Breast epithelium (tissue), 3 donors: Measurements from ENCODE around the gene LITAFD.

Experiments
- POLR2A ChIP-seq: fragments of 450-650 bp; IDR thresholded peaks from one replicate; pipeline ENCODE4 v1.6.1; 2016; ENCODE audit warnings: antibody characterized with exemption, mild to moderate bottlenecking, moderate library complexity
- TF ChIP-seq, protein P1 (sequence below), 3 donors: fragments of 450-650 bp; IDR thresholded peaks; one replicate each; pipeline ENCODE4 v1.5.1; 2016 to 2017; ENCODE audit warnings: antibody characterized with exemption in 3 of 3, mild to moderate bottlenecking in 3 of 3, moderate library complexity in 3 of 3

DNA sequence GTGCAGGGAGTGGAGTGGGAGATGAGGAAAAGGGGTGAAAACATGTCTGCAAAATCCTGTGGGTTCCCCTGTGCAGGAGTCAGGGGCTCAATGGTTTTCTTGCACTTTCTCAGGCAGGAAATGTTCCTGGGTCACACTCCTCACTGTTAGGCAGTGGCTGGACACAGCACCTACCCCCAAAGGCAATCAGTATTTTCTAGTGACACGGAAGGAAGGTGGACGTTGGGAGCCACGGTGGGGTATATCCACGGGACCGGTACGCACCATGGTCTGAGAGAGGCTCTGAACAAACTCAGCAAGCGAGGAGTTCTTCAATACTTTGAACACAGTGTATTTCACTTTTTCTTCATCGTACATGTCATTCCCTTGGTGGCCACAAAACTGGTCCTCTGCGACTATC, 20.9 kb downstream of the LITAFD start:
- TF ChIP-seq, protein P1, sequence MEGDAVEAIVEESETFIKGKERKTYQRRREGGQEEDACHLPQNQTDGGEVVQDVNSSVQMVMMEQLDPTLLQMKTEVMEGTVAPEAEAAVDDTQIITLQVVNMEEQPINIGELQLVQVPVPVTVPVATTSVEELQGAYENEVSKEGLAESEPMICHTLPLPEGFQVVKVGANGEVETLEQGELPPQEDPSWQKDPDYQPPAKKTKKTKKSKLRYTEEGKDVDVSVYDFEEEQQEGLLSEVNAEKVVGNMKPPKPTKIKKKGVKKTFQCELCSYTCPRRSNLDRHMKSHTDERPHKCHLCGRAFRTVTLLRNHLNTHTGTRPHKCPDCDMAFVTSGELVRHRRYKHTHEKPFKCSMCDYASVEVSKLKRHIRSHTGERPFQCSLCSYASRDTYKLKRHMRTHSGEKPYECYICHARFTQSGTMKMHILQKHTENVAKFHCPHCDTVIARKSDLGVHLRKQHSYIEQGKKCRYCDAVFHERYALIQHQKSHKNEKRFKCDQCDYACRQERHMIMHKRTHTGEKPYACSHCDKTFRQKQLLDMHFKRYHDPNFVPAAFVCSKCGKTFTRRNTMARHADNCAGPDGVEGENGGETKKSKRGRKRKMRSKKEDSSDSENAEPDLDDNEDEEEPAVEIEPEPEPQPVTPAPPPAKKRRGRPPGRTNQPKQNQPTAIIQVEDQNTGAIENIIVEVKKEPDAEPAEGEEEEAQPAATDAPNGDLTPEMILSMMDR (IDR thresholded peaks at IDR 0.05): no peak
- no peak for TF ChIP-seq POLR2A
